Neutrophil (primary cell): Measurements from ENCODE around the gene SORL1-AS1.
A peak's percentile ranks its signal among the peaks of the same experiment; 100 is the strongest.

Experiments used
- H3K27ac ChIP-seq: fragments of 200-600 bp; sonication (generic); 2 replicates; pipeline ENCODE4 v1.5.1; 2016; ENCODE audit warnings: mild to moderate bottlenecking, moderate library complexity
- H3K27me3 ChIP-seq: fragments of 200-600 bp; sonication (generic); 2 replicates; pipeline ENCODE4 v1.6.0; 2016; ENCODE audit warnings: mild to moderate bottlenecking
- H3K36me3 ChIP-seq: fragments of 200-600 bp; sonication (generic); 2 replicates; pipeline ENCODE4 v1.5.1; 2017
- H3K4me1 ChIP-seq, 2 experiments: fragments of 200-600 bp in 1 of 2; sonication (generic) in 1 of 2; 1 replicate in 1 of 2; 2 replicates in 1 of 2; pipeline versions ENCODE4 v1.5.1 to v1.6.1; 2013 to 2016; ENCODE audit warnings: low read depth in 1 of 2, low read length in 1 of 2, mild to moderate bottlenecking in 1 of 2, moderate library complexity in 1 of 2; ENCODE audit not compliant: control insufficient read depth in 1 of 2, insufficient read depth in 1 of 2
- H3K4me3 ChIP-seq, 2 experiments: fragments of 200-600 bp in 1 of 2; sonication (generic) in 1 of 2; 1 replicate in 1 of 2; 2 replicates in 1 of 2; pipeline ENCODE4 v1.5.1; 2013 to 2016; ENCODE audit warnings: low read depth in 1 of 2, low read length in 1 of 2, mild to moderate bottlenecking in 1 of 2, moderate library complexity in 1 of 2
- H3K9me3 ChIP-seq: fragments of 200-600 bp; sonication (generic); 2 replicates; pipeline ENCODE4 v1.5.1; 2016
- CTCF ChIP-seq: fragments of 200-600 bp; sonication (generic); IDR thresholded peaks from 2 replicates; pipeline ENCODE4 v1.5.1; 2016; ENCODE audit warnings: antibody characterized with exemption

The SORL1-AS1 gene

GRCh38 chr11:121439337-121439736, 13.4 kb downstream of the SORL1-AS1 start:
- no peaks in the 10 kb centered on the region for H3K36me3 ChIP-seq
- no peak overlapping the region for H3K4me3 ChIP-seq
- TF ChIP-seq CTCF = no peak
- peak overlapping the region; percentile 91 for H3K27ac ChIP-seq
- no peaks in the 10 kb centered on the region for H3K9me3 ChIP-seq
- H3K4me1 ChIP-seq = peaks cover 59 to 68% of the 10 kb centered on the region in 2 experiments
- no peaks in the 10 kb centered on the region for H3K27me3 ChIP-seq

DNA sequence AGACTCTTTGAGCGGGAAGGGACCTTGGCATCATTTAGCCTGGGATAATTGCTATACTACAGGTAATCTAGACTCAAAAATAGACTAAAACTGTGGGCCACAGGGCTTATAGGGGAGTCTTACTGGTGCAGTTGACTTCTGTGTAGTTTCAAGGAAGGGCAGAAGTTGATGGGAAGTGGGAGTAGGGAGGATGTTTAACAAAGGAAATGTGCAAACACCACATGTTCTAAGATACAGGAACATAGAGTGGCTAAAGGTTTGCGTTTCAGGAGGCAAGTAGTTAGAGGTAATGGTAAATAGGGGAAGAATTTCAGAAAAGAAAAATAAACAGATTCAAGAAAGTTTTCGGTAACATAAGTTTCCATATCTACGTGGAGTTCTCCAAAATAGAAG, 15.1 kb downstream of the SORL1-AS1 start:
- Histone ChIP-seq H3K36me3 (no peaks in the 10 kb centered on the region), H3K4me1 (peaks cover 73 to 78% of the 10 kb centered on the region in 2 experiments), H3K27me3 (no peaks in the 10 kb centered on the region), H3K4me3 (peak overlapping the region; percentile 29 to 50), H3K27ac (peak overlapping the region; percentile 91), H3K9me3 (no peaks in the 10 kb centered on the region)
- no peak for TF ChIP-seq CTCF

- Histone ChIP-seq H3K4me3 (peak overlapping the region; percentile 29 to 50), H3K4me1 (peaks cover 76 to 82% of the 10 kb centered on the region in 2 experiments), H3K27me3 (no peaks in the 10 kb centered on the region), H3K9me3 (no peaks in the 10 kb centered on the region), H3K27ac (peak overlapping the region; percentile 91), H3K36me3 (no peaks in the 10 kb centered on the region)
- TF ChIP-seq CTCF = no peak
Observed at GRCh38 chr11:121437018-121437685, 15.6 kb downstream of the SORL1-AS1 start.

DNA sequence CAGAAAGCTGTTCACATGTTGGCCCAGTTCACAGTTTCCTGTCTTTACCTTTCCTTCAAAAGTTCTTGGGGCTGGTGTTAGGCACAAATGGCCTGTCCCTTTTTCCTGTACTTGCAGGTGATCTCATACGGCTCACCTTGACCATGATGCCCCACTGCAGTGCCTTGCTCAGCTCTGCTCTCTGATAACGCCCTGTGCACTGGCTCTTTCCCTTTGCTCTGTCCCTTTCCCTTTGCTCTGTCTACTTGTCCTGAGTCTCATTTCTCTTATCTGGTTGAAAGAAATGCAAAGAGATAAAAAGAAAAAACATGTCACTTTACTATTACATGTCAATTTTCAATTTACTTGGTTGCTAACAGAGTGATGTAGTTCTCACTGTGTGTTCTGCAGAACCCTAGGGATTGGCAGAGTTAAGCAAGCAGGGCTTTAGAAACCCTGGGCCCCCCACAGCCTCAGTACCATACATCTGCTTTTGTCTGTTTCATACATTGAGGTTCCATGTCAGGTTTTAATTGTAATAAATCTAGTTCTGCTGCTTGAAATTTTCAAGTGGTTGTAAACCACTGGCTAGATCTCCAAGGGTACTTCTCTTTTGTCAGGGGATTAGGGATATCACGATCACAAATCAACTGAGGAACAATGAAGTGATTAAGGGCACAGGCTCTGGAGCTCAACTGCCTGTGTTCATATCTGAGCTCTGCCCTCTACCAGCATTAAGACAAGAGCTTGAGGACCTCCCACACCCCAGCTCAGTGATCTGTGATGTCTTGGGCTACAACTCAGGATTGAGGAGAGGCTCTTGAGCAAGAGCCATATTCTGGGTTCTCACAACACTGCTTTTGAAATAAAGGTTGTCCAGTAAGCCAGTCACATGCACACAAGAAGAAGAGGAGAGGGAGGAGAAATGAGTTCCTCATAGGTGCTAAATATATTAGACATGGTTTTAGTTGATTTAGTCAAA, 16.9 kb downstream of the SORL1-AS1 start:
- no peak for TF ChIP-seq CTCF
- Histone ChIP-seq H3K9me3 (no peaks in the 10 kb centered on the region), H3K27me3 (no peaks in the 10 kb centered on the region), H3K27ac (peak overlapping the region; percentile 91), H3K4me1 (peaks cover 80 to 90% of the 10 kb centered on the region in 2 experiments), H3K4me3 (peak overlapping the region; percentile 29 to 50), H3K36me3 (no peaks in the 10 kb centered on the region)

GRCh38 chr11:121435132-121435531, 17.6 kb downstream of the SORL1-AS1 start:
- no peaks in the 10 kb centered on the region for H3K27me3 ChIP-seq
- H3K4me1 ChIP-seq = peaks cover 87 to 96% of the 10 kb centered on the region in 2 experiments
- peak overlapping the region; percentile 29 to 50 for H3K4me3 ChIP-seq
- H3K9me3 ChIP-seq = no peaks in the 10 kb centered on the region
- peak overlapping the region; percentile 91 for H3K27ac ChIP-seq
- no peak for TF ChIP-seq CTCF
- H3K36me3 ChIP-seq = no peaks in the 10 kb centered on the region
